ENCODE data around the gene YWHAE. TPM values are rescaled to one million over a fixed set of nuclear protein-coding genes. Genes with fewer than 3 reads are reported as not detected.
"Not testable (repeated sequence)": the region's sequence is repeated elsewhere in the genome, so short reads cannot be mapped to it uniquely, and the experiment has no call there.

The YWHAE gene
- total RNA-seq, 1 experiment from 2014 or later, result 537 TPM

DNA sequence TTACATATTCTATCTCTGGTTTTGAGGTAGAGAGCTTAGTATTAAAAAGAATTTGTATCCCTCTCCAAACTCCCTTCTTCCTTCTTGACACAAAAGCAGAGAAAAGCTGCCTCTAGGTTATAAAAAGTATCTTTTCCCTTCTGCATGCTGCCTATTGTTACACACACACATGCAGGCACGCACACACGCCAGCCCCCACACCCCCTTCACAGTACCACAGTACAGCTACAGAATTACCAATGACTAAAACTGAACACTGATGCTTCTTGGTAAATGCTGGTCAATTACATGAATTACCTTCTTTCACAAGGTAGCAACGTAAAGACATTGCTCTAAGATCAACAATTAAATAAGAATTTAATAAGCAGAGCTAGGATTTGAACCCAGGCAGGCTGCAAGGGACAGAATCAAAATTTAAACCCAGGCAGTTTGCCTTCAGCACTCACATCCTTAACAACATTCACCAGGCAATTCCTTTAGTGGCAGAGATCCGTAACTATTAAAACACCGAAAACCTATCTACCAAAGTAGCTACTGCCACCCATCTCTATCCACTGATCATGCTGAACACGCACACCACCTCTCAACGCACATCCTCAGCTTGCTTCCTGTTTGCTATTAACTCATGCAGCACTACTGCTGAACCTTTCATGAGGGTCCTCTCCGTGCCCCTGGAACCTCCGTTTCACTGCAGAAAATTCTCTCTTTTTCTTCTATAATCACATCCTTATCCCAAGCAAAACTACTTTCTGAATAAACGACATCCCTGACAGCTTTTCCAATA, 37.8 kb downstream of the YWHAE start:
- Histone ChIP-seq H3K27me3 (ENCODE audit: control insufficient read depth, insufficient read depth, low read length) (no peaks in the 10 kb centered on the region), H3K9me3 (ENCODE audit: control insufficient read depth, insufficient read depth, low read depth, low read length) (no peaks in the 10 kb centered on the region), H3K36me3 (ENCODE audit: control insufficient read depth, insufficient read depth, low read length) (peaks cover 18% of the 10 kb centered on the region), H3K4me1 (ENCODE audit: control insufficient read depth, insufficient read depth, low read length) (peaks cover 33% of the 10 kb centered on the region), H3K27ac (ENCODE audit: low read length) (no peak overlapping the region), H3K4me3 (ENCODE audit: low read depth in 2 of 2, low read length in 2 of 2) (no peak overlapping the region)
- ChIA-PET POLR2A (interaction anchor here (0.8 kb wide), 1 partner anchor 28 kb away, joined by 3 read pairs; no protein-coding TSS in a partner anchor), CTCF (no interaction called here)
- intact Hi-C loops (cut with micrococcal nuclease; ENCODE audit: unreplicated experiment) (loop anchor here (10.0 kb wide), 1 partner anchor 93 kb away; the partner anchor contains the start of gene CRK), in situ Hi-C loops (cut with HindIII; ENCODE audit: low pct_unique_long_range_greater_than_20kb, low sequenced_read_pairs) (no loop called here)
- TF ChIP-seq POLR2AphosphoS5 (IDR thresholded peaks at IDR 0.05; ENCODE audit: low read depth, low read length) (no peak), SIN3A (IDR thresholded peaks at IDR 0.05; ENCODE audit: borderline replicate concordance, insufficient read depth, low read depth, low read length) (no peak)
- TF ChIP-seq, protein P1, sequence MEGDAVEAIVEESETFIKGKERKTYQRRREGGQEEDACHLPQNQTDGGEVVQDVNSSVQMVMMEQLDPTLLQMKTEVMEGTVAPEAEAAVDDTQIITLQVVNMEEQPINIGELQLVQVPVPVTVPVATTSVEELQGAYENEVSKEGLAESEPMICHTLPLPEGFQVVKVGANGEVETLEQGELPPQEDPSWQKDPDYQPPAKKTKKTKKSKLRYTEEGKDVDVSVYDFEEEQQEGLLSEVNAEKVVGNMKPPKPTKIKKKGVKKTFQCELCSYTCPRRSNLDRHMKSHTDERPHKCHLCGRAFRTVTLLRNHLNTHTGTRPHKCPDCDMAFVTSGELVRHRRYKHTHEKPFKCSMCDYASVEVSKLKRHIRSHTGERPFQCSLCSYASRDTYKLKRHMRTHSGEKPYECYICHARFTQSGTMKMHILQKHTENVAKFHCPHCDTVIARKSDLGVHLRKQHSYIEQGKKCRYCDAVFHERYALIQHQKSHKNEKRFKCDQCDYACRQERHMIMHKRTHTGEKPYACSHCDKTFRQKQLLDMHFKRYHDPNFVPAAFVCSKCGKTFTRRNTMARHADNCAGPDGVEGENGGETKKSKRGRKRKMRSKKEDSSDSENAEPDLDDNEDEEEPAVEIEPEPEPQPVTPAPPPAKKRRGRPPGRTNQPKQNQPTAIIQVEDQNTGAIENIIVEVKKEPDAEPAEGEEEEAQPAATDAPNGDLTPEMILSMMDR (IDR thresholded peaks at IDR 0.05), result no peak
- TF ChIP-seq, protein P2, sequence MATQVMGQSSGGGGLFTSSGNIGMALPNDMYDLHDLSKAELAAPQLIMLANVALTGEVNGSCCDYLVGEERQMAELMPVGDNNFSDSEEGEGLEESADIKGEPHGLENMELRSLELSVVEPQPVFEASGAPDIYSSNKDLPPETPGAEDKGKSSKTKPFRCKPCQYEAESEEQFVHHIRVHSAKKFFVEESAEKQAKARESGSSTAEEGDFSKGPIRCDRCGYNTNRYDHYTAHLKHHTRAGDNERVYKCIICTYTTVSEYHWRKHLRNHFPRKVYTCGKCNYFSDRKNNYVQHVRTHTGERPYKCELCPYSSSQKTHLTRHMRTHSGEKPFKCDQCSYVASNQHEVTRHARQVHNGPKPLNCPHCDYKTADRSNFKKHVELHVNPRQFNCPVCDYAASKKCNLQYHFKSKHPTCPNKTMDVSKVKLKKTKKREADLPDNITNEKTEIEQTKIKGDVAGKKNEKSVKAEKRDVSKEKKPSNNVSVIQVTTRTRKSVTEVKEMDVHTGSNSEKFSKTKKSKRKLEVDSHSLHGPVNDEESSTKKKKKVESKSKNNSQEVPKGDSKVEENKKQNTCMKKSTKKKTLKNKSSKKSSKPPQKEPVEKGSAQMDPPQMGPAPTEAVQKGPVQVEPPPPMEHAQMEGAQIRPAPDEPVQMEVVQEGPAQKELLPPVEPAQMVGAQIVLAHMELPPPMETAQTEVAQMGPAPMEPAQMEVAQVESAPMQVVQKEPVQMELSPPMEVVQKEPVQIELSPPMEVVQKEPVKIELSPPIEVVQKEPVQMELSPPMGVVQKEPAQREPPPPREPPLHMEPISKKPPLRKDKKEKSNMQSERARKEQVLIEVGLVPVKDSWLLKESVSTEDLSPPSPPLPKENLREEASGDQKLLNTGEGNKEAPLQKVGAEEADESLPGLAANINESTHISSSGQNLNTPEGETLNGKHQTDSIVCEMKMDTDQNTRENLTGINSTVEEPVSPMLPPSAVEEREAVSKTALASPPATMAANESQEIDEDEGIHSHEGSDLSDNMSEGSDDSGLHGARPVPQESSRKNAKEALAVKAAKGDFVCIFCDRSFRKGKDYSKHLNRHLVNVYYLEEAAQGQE (IDR thresholded peaks at IDR 0.05; ENCODE audit: insufficient read depth in 1 of 2, low read depth in 2 of 2, low read length in 1 of 2), result no peak
- no peak for DNase-seq (ENCODE audit: low read depth, low spot score)
- ATAC-seq, result no peak
- BruUV-seq (replicated peaks), result no TSS peak

DNA sequence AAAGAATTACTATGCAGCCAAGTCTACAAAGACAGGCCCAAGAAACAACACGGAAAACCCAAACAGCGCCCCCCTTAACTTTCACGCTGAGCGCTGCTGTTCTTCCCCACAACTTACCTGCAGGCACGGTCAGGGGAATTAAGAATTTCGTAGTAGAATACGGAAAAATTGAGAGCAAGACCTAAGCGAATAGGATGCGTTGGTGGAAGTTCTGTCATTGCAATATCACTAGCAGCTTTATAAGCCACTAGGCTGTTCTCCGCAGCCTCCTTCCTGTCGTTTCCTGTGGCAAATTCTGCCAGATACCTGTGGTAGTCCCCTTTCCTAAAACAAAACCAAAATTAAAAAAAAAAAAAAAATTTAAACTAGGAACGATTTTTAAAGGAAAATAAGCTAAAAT, 39.0 kb downstream of the YWHAE start:
- Histone ChIP-seq H3K27ac (ENCODE audit: low read length) (no peak overlapping the region), H3K9me3 (ENCODE audit: control insufficient read depth, insufficient read depth, low read depth, low read length) (no peaks in the 10 kb centered on the region), H3K4me3 (ENCODE audit: low read depth in 2 of 2, low read length in 2 of 2) (no peak overlapping the region), H3K4me1 (ENCODE audit: control insufficient read depth, insufficient read depth, low read length) (peaks cover 23% of the 10 kb centered on the region), H3K36me3 (ENCODE audit: control insufficient read depth, insufficient read depth, low read length) (peaks cover 18% of the 10 kb centered on the region), H3K27me3 (ENCODE audit: control insufficient read depth, insufficient read depth, low read length) (no peaks in the 10 kb centered on the region)
- ChIA-PET POLR2A (no interaction called here), CTCF (no interaction called here)
- TF ChIP-seq, protein P1 (IDR thresholded peaks at IDR 0.05), result no peak
- TF ChIP-seq SIN3A (IDR thresholded peaks at IDR 0.05; ENCODE audit: borderline replicate concordance, insufficient read depth, low read depth, low read length), result no peak
- TF ChIP-seq TCF7L2 (IDR thresholded peaks at IDR 0.05; ENCODE audit: low read depth, low read length), result no peak
- TF ChIP-seq, protein P2 (IDR thresholded peaks at IDR 0.05; ENCODE audit: insufficient read depth in 1 of 2, low read depth in 2 of 2, low read length in 1 of 2), result no peak
- TF ChIP-seq POLR2AphosphoS5 (IDR thresholded peaks at IDR 0.05; ENCODE audit: low read depth, low read length), result no peak
- no peak for ATAC-seq
- in situ Hi-C loops (cut with HindIII; ENCODE audit: low pct_unique_long_range_greater_than_20kb, low sequenced_read_pairs), result no loop called here
- no peak for DNase-seq (ENCODE audit: low read depth, low spot score)
- no TSS peak for BruUV-seq (replicated peaks)
- intact Hi-C loops (cut with micrococcal nuclease; ENCODE audit: unreplicated experiment), result loop anchor here (10.0 kb wide), 1 partner anchor 94 kb away; the partner anchor contains the start of gene CRK

DNA sequence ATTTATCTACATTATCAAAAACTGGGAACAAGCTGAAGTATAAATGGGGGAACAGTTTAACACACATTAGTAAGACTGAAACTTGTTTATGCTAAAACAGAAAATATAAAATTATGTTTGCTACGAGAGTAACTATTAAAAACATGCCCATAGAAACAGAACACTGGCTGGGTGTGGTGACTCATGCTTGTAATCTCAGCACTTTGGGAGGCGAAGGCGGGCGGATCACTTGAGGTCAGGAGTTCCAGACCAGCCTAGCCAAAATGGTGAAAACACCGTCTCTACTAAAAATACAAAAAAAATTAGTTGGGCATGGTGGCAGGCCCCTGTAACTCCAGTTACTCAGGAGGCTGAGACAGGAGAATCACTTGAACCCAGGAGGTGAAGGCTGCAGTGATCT, 39.7 kb downstream of the YWHAE start:
- H3K9me3 ChIP-seq (ENCODE audit: control insufficient read depth, insufficient read depth, low read depth, low read length); BruUV-seq (replicated peaks); DNase-seq (ENCODE audit: low read depth, low spot score); ATAC-seq; CTCF ChIA-PET; H3K4me3 ChIP-seq (ENCODE audit: low read depth in 2 of 2, low read length in 2 of 2); in situ Hi-C loops (cut with HindIII; ENCODE audit: low pct_unique_long_range_greater_than_20kb, low sequenced_read_pairs); H3K27me3 ChIP-seq (ENCODE audit: control insufficient read depth, insufficient read depth, low read length); POLR2A ChIA-PET; H3K27ac ChIP-seq (ENCODE audit: low read length): not testable (repeated sequence)
- Histone ChIP-seq H3K4me1 (ENCODE audit: control insufficient read depth, insufficient read depth, low read length) (peaks cover 16% of the 10 kb centered on the region), H3K36me3 (ENCODE audit: control insufficient read depth, insufficient read depth, low read length) (peaks cover 18% of the 10 kb centered on the region)
- intact Hi-C loops (cut with micrococcal nuclease; ENCODE audit: unreplicated experiment), result loop anchor here (10.0 kb wide), 1 partner anchor 94 kb away; the partner anchor contains the start of gene CRK

All from Panc1 (cell line).